Hepatocyte (in vitro differentiated cells): Measurements from ENCODE around the gene RABGGTA. TPM values are rescaled to one million over a fixed set of nuclear protein-coding genes. Genes with fewer than 3 reads are reported as not detected.
A peak's percentile ranks its signal among the peaks of the same experiment; 100 is the strongest.

ENCODE experiments used
- DNase-seq: peaks from one replicate; pipeline ENCODE4 v3.0.0-alpha.2; 2016; ENCODE audit warnings: low spot score
- H2AFZ ChIP-seq: fragments of 200-600 bp; sonication (generic); 2 replicates; pipeline ENCODE4 v1.6.0; 2016; ENCODE audit warnings: antibody characterized with exemption, mild to moderate bottlenecking
- H3K27ac ChIP-seq: fragments of 200-600 bp; sonication (generic); 2 replicates; pipeline ENCODE4 v1.5.1; 2016; ENCODE audit warnings: mild to moderate bottlenecking
- H3K27me3 ChIP-seq: fragments of 200-600 bp; sonication (generic); 2 replicates; pipeline ENCODE4 v1.6.1; 2016
- H3K36me3 ChIP-seq: fragments of 200-600 bp; sonication (generic); replicated peaks from 2 replicates; pipeline ENCODE4 v1.5.1; 2016; ENCODE audit warnings: low read depth; ENCODE audit not compliant: insufficient read depth
- H3K4me1 ChIP-seq: fragments of 200-600 bp; sonication (generic); 2 replicates; pipeline ENCODE4 v1.5.1; 2016; ENCODE audit warnings: mild to moderate bottlenecking, moderate library complexity; ENCODE audit not compliant: insufficient read depth
- H3K4me2 ChIP-seq: fragments of 200-600 bp; sonication (generic); 2 replicates; pipeline ENCODE4 v1.6.0; 2016
- H3K4me3 ChIP-seq: fragments of 200-600 bp; sonication (generic); 2 replicates; pipeline ENCODE4 v1.5.1; 2016; ENCODE audit warnings: mild to moderate bottlenecking
- H3K79me2 ChIP-seq: fragments of 200-600 bp; sonication (generic); 2 replicates; pipeline ENCODE4 v1.6.0; 2017; ENCODE audit warnings: mild to moderate bottlenecking
- H3K9me2 ChIP-seq: fragments of 200-600 bp; sonication (generic); replicated peaks from 2 replicates; pipeline ENCODE4 v1.6.0; 2017; ENCODE audit warnings: mild to moderate bottlenecking; ENCODE audit not compliant: insufficient read depth
- H3K9me3 ChIP-seq: fragments of 200-600 bp; sonication (generic); 2 replicates; pipeline ENCODE4 v1.5.1; 2016; ENCODE audit warnings: low read depth, mild to moderate bottlenecking
- H4K20me1 ChIP-seq: fragments of 200-600 bp; sonication (generic); 2 replicates; pipeline ENCODE4 v1.6.0; 2016; ENCODE audit warnings: mild to moderate bottlenecking; ENCODE audit not compliant: insufficient read depth, poor library complexity, severe bottlenecking
- EZH2 ChIP-seq: fragments of 200-600 bp; sonication (generic); IDR thresholded peaks from 2 replicates; pipeline ENCODE4 v1.6.1; 2016; ENCODE audit warnings: antibody characterized with exemption, mild to moderate bottlenecking, borderline replicate concordance
- EZH2phosphoT487 ChIP-seq: fragments of 200-600 bp; sonication (generic); IDR thresholded peaks from one replicate; pipeline ENCODE4 v1.6.1; 2018; ENCODE audit warnings: antibody characterized with exemption, mild to moderate bottlenecking, low read depth, moderate library complexity; ENCODE audit not compliant: unreplicated experiment, severe bottlenecking
- WGBS: methylation state at CpG from one replicate; pipeline ENCODE4 v1.1.6; 2016; ENCODE audit warnings: low lambda C conversion rate; ENCODE audit errors: missing lambda C conversion rate; 5-methylcytosine and 5-hydroxymethylcytosine counted together
- polyA plus RNA-seq: library from polyadenylated mRNA; unstranded; fragments of >200 nt; fragmentation: Nextera tagmentation; extraction: Ambion mirVana; gene quantifications from 2 replicates; pipeline ENCODE4 v1.2.1, GENCODE V29; 2016
- total RNA-seq: library from RNA; depleted of rRNA; stranded (reverse); fragments of >200 nt; gene quantifications from 2 replicates; pipeline ENCODE4 v1.2.3, GENCODE V29; 2014
- TF ChIP-seq, protein P1 (sequence below): fragments of 200-600 bp; sonication (generic); IDR thresholded peaks from 2 replicates; pipeline ENCODE4 v1.5.1; 2016; ENCODE audit warnings: antibody characterized with exemption, mild to moderate bottlenecking; ENCODE audit not compliant: poor library complexity

Gene RABGGTA, protein sequence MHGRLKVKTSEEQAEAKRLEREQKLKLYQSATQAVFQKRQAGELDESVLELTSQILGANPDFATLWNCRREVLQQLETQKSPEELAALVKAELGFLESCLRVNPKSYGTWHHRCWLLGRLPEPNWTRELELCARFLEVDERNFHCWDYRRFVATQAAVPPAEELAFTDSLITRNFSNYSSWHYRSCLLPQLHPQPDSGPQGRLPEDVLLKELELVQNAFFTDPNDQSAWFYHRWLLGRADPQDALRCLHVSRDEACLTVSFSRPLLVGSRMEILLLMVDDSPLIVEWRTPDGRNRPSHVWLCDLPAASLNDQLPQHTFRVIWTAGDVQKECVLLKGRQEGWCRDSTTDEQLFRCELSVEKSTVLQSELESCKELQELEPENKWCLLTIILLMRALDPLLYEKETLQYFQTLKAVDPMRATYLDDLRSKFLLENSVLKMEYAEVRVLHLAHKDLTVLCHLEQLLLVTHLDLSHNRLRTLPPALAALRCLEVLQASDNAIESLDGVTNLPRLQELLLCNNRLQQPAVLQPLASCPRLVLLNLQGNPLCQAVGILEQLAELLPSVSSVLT
- total RNA-seq, result 13.0 and 18.2 TPM in 2 replicates
- 36.0 and 52.1 TPM in 2 replicates for polyA plus RNA-seq

DNA sequence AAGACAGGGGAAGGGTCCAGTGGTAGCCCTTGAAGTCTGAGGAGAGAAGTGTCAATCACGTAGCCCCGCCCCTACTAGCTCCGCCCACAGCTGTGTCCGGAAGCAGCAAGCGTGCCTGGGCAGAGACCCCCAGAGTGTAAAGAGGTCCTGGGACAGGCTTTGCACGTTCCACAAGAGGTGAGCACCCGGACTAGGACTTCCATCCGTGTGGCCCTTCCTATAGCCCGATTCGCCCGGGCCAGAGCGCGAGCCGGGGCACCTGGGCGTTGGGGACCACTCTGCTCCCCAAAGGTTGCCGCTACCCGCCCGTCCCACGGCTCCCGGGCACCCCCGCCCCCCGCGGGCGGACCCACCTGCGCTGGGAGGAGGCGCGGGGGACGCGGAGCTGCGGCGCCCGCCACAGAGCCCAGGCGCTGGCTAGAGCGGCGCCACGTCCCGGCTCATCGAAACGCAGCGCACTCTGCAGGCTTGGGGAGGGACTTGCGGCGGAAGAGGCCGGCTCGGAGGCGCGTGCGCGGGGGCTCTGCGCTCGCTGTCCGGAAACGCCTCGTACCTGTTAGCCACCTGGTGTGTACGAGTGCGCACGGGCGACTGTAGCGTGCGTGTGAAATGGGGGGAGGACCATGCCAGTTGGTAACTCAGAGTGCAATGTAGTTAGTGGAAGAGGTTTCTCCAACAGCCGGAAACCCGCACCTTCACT is at the start of gene RABGGTA:
RABGGTA (minus strand) TSS at position 464 of the 700 bp plus-strand sequence. CDS start 482 bp downstream, outside the sequence.
- Histone ChIP-seq H3K79me2 (peaks cover 13% of the 10 kb centered on the region), H3K27ac (peak within 1 kb of the TSS; percentile 98)
- WGBS, result under 1% methylated on average over 52 of the region's 61 CpGs

DNA sequence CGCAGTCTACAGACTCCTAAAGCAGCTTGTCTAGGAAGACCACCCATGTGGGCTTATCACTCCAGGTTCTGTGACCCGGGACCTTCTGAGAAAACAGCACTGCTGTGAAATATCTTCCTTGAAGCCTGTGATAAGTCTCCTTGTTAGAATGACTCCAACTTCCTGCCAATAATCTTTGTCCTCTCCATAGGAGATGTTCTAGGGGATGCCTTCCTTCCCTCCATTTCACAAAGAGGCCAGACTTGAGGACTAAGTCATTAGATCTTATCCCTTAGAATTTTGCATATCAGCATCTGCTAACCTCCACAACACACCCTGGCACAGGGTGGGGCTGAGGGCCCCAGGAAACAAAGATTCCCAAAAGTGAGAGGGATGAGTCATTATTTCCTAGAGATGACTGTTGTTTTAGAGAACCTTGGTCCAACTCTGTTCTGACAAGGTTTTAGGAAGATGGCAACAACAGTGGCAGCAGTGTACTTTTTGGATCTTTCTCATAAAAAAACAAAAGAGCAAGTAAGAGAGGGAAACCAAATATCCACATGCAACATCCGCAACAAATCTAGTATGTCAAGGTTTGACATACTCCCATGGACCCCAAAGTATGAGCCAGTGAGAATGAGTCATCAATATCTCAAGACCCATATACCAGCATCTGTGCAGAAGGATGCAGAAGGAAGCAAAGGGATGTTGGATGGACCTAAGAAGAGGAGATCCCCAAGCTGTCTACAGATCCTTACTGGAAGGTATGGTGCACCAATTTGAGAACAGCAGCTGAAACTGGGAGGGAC is 45.9 kb upstream of the RABGGTA start:
- H4K20me1 ChIP-seq, result no peaks in the 10 kb centered on the region
- no peak overlapping the region for H3K4me2 ChIP-seq
- no peaks in the 10 kb centered on the region for H3K36me3 ChIP-seq
- H3K27ac ChIP-seq, result no peak overlapping the region
- H3K4me3 ChIP-seq, result no peak overlapping the region
- H3K4me1 ChIP-seq, result no peaks in the 10 kb centered on the region
- peaks cover 10% of the 10 kb centered on the region for H3K27me3 ChIP-seq
- WGBS, result 55% methylated on average over 3 of the region's 3 CpGs
- H2AFZ ChIP-seq, result no peak overlapping the region
- no peak for DNase-seq
- TF ChIP-seq, protein P1, sequence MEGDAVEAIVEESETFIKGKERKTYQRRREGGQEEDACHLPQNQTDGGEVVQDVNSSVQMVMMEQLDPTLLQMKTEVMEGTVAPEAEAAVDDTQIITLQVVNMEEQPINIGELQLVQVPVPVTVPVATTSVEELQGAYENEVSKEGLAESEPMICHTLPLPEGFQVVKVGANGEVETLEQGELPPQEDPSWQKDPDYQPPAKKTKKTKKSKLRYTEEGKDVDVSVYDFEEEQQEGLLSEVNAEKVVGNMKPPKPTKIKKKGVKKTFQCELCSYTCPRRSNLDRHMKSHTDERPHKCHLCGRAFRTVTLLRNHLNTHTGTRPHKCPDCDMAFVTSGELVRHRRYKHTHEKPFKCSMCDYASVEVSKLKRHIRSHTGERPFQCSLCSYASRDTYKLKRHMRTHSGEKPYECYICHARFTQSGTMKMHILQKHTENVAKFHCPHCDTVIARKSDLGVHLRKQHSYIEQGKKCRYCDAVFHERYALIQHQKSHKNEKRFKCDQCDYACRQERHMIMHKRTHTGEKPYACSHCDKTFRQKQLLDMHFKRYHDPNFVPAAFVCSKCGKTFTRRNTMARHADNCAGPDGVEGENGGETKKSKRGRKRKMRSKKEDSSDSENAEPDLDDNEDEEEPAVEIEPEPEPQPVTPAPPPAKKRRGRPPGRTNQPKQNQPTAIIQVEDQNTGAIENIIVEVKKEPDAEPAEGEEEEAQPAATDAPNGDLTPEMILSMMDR, result no peak
- TF ChIP-seq EZH2phosphoT487, result no peak
- no peaks in the 10 kb centered on the region for H3K79me2 ChIP-seq
- no peaks in the 10 kb centered on the region for H3K9me2 ChIP-seq
- H3K9me3 ChIP-seq, result no peaks in the 10 kb centered on the region

More for the DNA sequence above, at the start of gene RABGGTA:
- H3K4me3 ChIP-seq, result peak within 1 kb of the TSS; percentile 93
- H3K9me3 ChIP-seq, result no peaks in the 10 kb centered on the region
- peaks cover 6% of the 10 kb centered on the region for H3K4me1 ChIP-seq
- peak within 1 kb of the TSS; percentile 89 for H2AFZ ChIP-seq
- no peaks in the 10 kb centered on the region for H3K36me3 ChIP-seq
- no peaks in the 10 kb centered on the region for H3K9me2 ChIP-seq
- peak within 1 kb of the TSS; percentile 77 for H3K4me2 ChIP-seq
- TF ChIP-seq, protein P1, result peak; percentile 78
- TF ChIP-seq EZH2phosphoT487, result no peak
- DNase-seq, result peak; percentile 96
- H4K20me1 ChIP-seq, result no peaks in the 10 kb centered on the region
- no peaks in the 10 kb centered on the region for H3K27me3 ChIP-seq

DNA sequence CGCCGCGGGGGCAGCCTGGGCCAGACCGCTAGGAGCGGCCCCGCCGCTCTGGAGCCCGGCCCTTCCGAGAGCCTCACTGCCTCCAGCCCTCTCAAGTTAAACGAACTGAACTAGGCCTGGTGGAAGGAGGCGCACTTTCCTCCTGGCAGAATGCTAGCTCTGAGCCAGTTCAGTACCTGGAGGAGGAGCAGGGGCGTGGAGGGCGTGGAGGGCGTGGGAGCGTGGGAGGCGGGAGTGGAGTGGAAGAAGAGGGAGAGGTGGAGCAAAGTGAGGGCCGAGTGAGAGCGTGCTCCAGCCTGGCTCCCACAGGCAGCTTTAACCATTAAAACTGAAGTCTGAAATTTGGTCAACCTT is 45.2 kb upstream of the RABGGTA start:
- WGBS, result 91% methylated on average over 18 of the region's 18 CpGs
- Histone ChIP-seq H3K27me3 (peaks cover 10% of the 10 kb centered on the region), H4K20me1 (no peaks in the 10 kb centered on the region), H3K27ac (no peak overlapping the region), H3K9me3 (no peaks in the 10 kb centered on the region), H3K4me3 (no peak overlapping the region), H3K4me2 (no peak overlapping the region), H3K9me2 (no peaks in the 10 kb centered on the region), H3K79me2 (no peaks in the 10 kb centered on the region), H3K4me1 (no peaks in the 10 kb centered on the region), H3K36me3 (no peaks in the 10 kb centered on the region), H2AFZ (no peak overlapping the region)
- no peak for TF ChIP-seq EZH2phosphoT487
- no peak for TF ChIP-seq EZH2
- TF ChIP-seq, protein P1, result no peak
- no peak for DNase-seq
